Measurements from ENCODE around the gene RAMP1. TPM values are rescaled to one million over a fixed set of nuclear protein-coding genes. Genes with fewer than 3 reads are reported as not detected.
A peak's percentile ranks its signal among the peaks of the same experiment; 100 is the strongest.

Gene RAMP1
- total RNA-seq, 1 experiment from 2014 or later, result 0.63 TPM

GRCh38 chr2:237912271-237913192 is 53.1 kb downstream of the RAMP1 start:
- no CpG with 5 or more reads among the region's 28 CpGs for WGBS (ENCODE audit: extremely low coverage, insufficient read length, low lambda C conversion rate)
- no peaks in the 10 kb centered on the region for H3K4me1 ChIP-seq (ENCODE audit: insufficient read depth, low read length)
- no peak overlapping the region for H2AK5ac ChIP-seq (ENCODE audit: insufficient read length, low read length)
- H3K56ac ChIP-seq (ENCODE audit: insufficient read length, low read depth, low read length), result no peak overlapping the region
- H3K27me3 ChIP-seq (ENCODE audit: insufficient read depth, low read length), result no peaks in the 10 kb centered on the region
- no peaks in the 10 kb centered on the region for H3K9me3 ChIP-seq (ENCODE audit: control insufficient read depth, low read depth, low read length)
- no peaks in the 10 kb centered on the region for H4K20me1 ChIP-seq (ENCODE audit: control insufficient read depth, insufficient read depth, insufficient read length)
- H4K8ac ChIP-seq (replicated peaks; ENCODE audit: insufficient read length, low read depth, low read length), result no peak overlapping the region
- no peak overlapping the region for H3K18ac ChIP-seq (ENCODE audit: insufficient read length, low read depth, low read length)
- no peak overlapping the region for H4K5ac ChIP-seq (ENCODE audit: insufficient read length, low read depth, low read length)
- H2BK20ac ChIP-seq (ENCODE audit: low read depth, low read length, poor library complexity, severe bottlenecking), result no peak overlapping the region
- H2BK5ac ChIP-seq (ENCODE audit: insufficient read length, low read length), result no peak overlapping the region
- H2BK12ac ChIP-seq (ENCODE audit: insufficient read length, low read depth, low read length), result no peak overlapping the region
- no peak overlapping the region for H4K91ac ChIP-seq (ENCODE audit: insufficient read length, low read depth, low read length)
- Mint-ChIP-seq H3K9me3 (peaks cover 9 to 15% of the 10 kb centered on the region in 2 experiments), H3K4me3 (no peak overlapping the region), H3K27me3 (ENCODE audit: low read depth) (peaks cover under 1% of the 10 kb centered on the region; the same call in 1 of the 2 replicates), H3K4me1 (no peaks in the 10 kb centered on the region), H3K27ac (peak overlapping the region in 1 of 3 experiments; percentile 48; a peak in 1 of 7 replicates), H3K36me3 (ENCODE audit: insufficient read depth in 1 of 3, low read depth in 3 of 3) (peaks cover under 1 to 1% (median under 1%) of the 10 kb centered on the region in 3 experiments; a peak in 4 of 7 replicates)
- TF ChIP-seq CTCF (conservative IDR thresholded peaks at IDR 0.05), result no peak
- H3K23me2 ChIP-seq (ENCODE audit: insufficient read length, low read depth, low read length, poor library complexity, severe bottlenecking), result no peaks in the 10 kb centered on the region
- no peak overlapping the region for H3K4ac ChIP-seq (ENCODE audit: low read depth, low read length)
- no peak overlapping the region for H2AFZ ChIP-seq (ENCODE audit: low read length)
- no peak overlapping the region for H2BK120ac ChIP-seq (ENCODE audit: low read depth, low read length, poor library complexity, severe bottlenecking)
- no peak overlapping the region for H2BK15ac ChIP-seq (ENCODE audit: low read depth, low read length)
- no peaks in the 10 kb centered on the region for H3K79me2 ChIP-seq (ENCODE audit: insufficient read depth, low read length)
- no peak overlapping the region for H3K14ac ChIP-seq (ENCODE audit: insufficient read depth, low read length)
- H3K79me1 ChIP-seq (ENCODE audit: insufficient read depth, low read depth, low read length, poor library complexity, severe bottlenecking), result no peaks in the 10 kb centered on the region
- no peak overlapping the region for H3K9ac ChIP-seq (ENCODE audit: extremely low read depth, insufficient read length, low read length)
- H3K4me2 ChIP-seq (ENCODE audit: insufficient read depth, insufficient read length, low read length), result no peak overlapping the region
- no peak overlapping the region for H3T11ph ChIP-seq (ENCODE audit: low read length)
- no peak overlapping the region for H3K23ac ChIP-seq (ENCODE audit: insufficient read length, low read depth, low read length)
- DNase-seq, result no peak
- H3K27ac ChIP-seq (ENCODE audit: insufficient read length, low read depth, low read length), result no peak overlapping the region

Data from H9 (cell line).